Measurements from ENCODE around the gene COL26A1.

DNA sequence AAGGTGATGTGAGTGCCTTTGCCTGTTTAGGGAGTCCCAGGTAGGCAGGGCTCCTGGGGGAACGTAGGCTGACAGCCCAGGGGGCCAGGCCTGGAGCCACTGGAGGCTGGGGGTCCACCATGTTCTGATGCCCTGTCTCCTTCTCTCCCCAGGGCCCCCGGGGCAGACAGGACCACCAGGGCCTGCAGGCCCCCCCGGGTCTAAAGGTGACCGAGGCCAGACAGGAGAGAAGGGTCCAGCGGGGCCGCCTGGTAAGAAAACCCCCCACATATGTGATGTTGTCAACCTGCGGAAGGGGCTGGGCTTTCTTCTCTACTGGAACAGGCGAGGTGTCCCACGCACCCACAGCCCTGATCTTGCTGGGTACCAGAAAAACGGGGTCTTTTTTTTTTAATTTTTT lies 181.2 kb downstream of the COL26A1 start:
- TF ChIP-seq POLR2A (IDR thresholded peaks at IDR 0.05; ENCODE audit: low read depth, low read length) = no peak
- TF ChIP-seq, protein P1, sequence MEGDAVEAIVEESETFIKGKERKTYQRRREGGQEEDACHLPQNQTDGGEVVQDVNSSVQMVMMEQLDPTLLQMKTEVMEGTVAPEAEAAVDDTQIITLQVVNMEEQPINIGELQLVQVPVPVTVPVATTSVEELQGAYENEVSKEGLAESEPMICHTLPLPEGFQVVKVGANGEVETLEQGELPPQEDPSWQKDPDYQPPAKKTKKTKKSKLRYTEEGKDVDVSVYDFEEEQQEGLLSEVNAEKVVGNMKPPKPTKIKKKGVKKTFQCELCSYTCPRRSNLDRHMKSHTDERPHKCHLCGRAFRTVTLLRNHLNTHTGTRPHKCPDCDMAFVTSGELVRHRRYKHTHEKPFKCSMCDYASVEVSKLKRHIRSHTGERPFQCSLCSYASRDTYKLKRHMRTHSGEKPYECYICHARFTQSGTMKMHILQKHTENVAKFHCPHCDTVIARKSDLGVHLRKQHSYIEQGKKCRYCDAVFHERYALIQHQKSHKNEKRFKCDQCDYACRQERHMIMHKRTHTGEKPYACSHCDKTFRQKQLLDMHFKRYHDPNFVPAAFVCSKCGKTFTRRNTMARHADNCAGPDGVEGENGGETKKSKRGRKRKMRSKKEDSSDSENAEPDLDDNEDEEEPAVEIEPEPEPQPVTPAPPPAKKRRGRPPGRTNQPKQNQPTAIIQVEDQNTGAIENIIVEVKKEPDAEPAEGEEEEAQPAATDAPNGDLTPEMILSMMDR (conservative IDR thresholded peaks at IDR 0.05; ENCODE audit: low read depth, low read length) = no peak
- TF ChIP-seq MAFK (IDR thresholded peaks at IDR 0.05; ENCODE audit: low read depth, low read length) = no peak
- TF ChIP-seq RCOR1 (IDR thresholded peaks at IDR 0.05; ENCODE audit: insufficient replicate concordance, low read length) = no peak
- TF ChIP-seq RAD21 (IDR thresholded peaks at IDR 0.05; ENCODE audit: low read length) = no peak
- TF ChIP-seq, protein P2, sequence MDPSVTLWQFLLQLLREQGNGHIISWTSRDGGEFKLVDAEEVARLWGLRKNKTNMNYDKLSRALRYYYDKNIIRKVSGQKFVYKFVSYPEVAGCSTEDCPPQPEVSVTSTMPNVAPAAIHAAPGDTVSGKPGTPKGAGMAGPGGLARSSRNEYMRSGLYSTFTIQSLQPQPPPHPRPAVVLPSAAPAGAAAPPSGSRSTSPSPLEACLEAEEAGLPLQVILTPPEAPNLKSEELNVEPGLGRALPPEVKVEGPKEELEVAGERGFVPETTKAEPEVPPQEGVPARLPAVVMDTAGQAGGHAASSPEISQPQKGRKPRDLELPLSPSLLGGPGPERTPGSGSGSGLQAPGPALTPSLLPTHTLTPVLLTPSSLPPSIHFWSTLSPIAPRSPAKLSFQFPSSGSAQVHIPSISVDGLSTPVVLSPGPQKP (IDR thresholded peaks at IDR 0.05; ENCODE audit: borderline replicate concordance, low read depth, low read length) = no peak
- TF ChIP-seq, protein P3, sequence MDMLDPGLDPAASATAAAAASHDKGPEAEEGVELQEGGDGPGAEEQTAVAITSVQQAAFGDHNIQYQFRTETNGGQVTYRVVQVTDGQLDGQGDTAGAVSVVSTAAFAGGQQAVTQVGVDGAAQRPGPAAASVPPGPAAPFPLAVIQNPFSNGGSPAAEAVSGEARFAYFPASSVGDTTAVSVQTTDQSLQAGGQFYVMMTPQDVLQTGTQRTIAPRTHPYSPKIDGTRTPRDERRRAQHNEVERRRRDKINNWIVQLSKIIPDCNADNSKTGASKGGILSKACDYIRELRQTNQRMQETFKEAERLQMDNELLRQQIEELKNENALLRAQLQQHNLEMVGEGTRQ (IDR thresholded peaks at IDR 0.05; ENCODE audit: low read depth, low read length) = no peak
- TF ChIP-seq RFX5 (IDR thresholded peaks at IDR 0.05; ENCODE audit: low read depth, low read length) = no peak
- no peak for TF ChIP-seq MAZ (IDR thresholded peaks at IDR 0.05; ENCODE audit: borderline replicate concordance, low read depth, low read length)
- TF ChIP-seq CEBPB (IDR thresholded peaks at IDR 0.05; ENCODE audit: low read depth, low read length) = no peak
- TF ChIP-seq CHD1 (IDR thresholded peaks at IDR 0.05; ENCODE audit: low read depth, low read length) = no peak
